Kidney (tissue), 14 donors: ENCODE results near the gene BZW2. TPM values are rescaled to one million over a fixed set of nuclear protein-coding genes. Genes with fewer than 3 reads are reported as not detected.
A peak's percentile ranks its signal among the peaks of the same experiment; 100 is the strongest.

Experiments used
- DNase-seq, 5 donors: peaks; one replicate each; pipeline ENCODE4 v3.0.0-alpha.2; 2013 to 2020
- FAIRE-seq: peaks from 2 replicates; lab custom pipeline; 2012; peaks lifted over from hg19 to GRCh38; lab: Jason Lieb, UNC
- H3K27ac ChIP-seq, 2 donors: one replicate each; pipeline ENCODE4 v1.7.0; 2013; ENCODE audit warnings: low read depth in 2 of 2, low read length in 2 of 2, inconsistent platforms in 1 of 2
- H3K27me3 ChIP-seq: one replicate; pipeline ENCODE4 v1.7.1; 2013; ENCODE audit warnings: low read length, inconsistent platforms; ENCODE audit not compliant: control insufficient read depth, insufficient read depth
- H3K36me3 ChIP-seq, 3 donors: one replicate each; pipeline versions ENCODE4 v1.7.0 to v1.7.1; 2013; ENCODE audit warnings: low read length in 3 of 3, control low read depth in 1 of 3, inconsistent platforms in 1 of 3; ENCODE audit not compliant: insufficient read depth in 3 of 3, control insufficient read depth in 2 of 3
- H3K4me1 ChIP-seq, 3 donors: one replicate each; pipeline versions ENCODE4 v1.7.0 to v1.7.1; 2013; ENCODE audit warnings: low read length in 3 of 3, inconsistent platforms in 1 of 3, low read depth in 1 of 3; ENCODE audit not compliant: control insufficient read depth in 2 of 3, insufficient read depth in 2 of 3
- H3K4me3 ChIP-seq, 3 donors: one replicate each; pipeline versions ENCODE4 v1.7.0 to v1.8.1; 2013; ENCODE audit warnings: low read length in 3 of 3, control low read depth in 1 of 3, inconsistent platforms in 1 of 3
- H3K9ac ChIP-seq, 3 donors: one replicate each; pipeline versions ENCODE4 v1.7.0 to v1.7.1; 2013; ENCODE audit warnings: low read length in 3 of 3, control low read depth in 1 of 3, inconsistent platforms in 1 of 3
- H3K9me3 ChIP-seq, 3 donors: one replicate each; pipeline versions ENCODE4 v1.7.0 to v1.7.1; 2013; ENCODE audit warnings: low read length in 3 of 3, control low read depth in 1 of 3, inconsistent platforms in 1 of 3; ENCODE audit not compliant: control insufficient read depth in 2 of 3, insufficient read depth in 1 of 3
- CTCF ChIP-seq: IDR thresholded peaks from 3 replicates; pipeline ENCODE4 v1.5.1; 2012; ENCODE audit warnings: mild to moderate bottlenecking, moderate library complexity, borderline replicate concordance; ENCODE audit not compliant: insufficient read depth; ENCODE audit errors: extremely low read depth
- intact Hi-C: fragments of 100-400 bp; cut with DNase I; formaldehyde crosslinking; loops from one replicate; pipeline ENCODE4 v1.11.1; 2022
- polyA plus RNA-seq: library from polyadenylated mRNA; stranded (reverse); fragments of 350-450 nt; fragmentation: Illumina TruSeq; extraction: RNeasy Lipid Tissue Mini Kit (QIAGEN cat#74804); gene quantifications from one replicate; pipeline ENCODE4 v1.2.3, GENCODE V29; 2014; ENCODE audit warnings: low read depth, low replicate concordance; ENCODE audit not compliant: insufficient read depth
- total RNA-seq: library from RNA; stranded (reverse); fragmentation: NEBNext Ultra II Directional; extraction: Animal tissue kit (Norgen Biotek cat#: 25700); gene quantifications from one replicate; pipeline ENCODE4 v1.2.1, GENCODE V29; 2021
- donor health status: control.
- donor health status: control.
- donor health status: control.
- donor health status: control.
- donor health status: control.
- donor health status: DM: yes; HTN: yes; CAD: no.
- donor health status: Normal renal cell carcinoma (clear cell type).

BZW2 gene
- total and polyA plus RNA-seq, 2 donors from 2014 or later, result 24.8 to 49.1 TPM

GRCh38 chr7:16734148-16734726 lies 88.3 kb downstream of the BZW2 start:
- peak overlapping the region in 1 of 3 donors; percentile 1 for H3K4me3 ChIP-seq

GRCh38 chr7:16735020-16735419 lies 89.0 kb downstream of the BZW2 start:
- intact Hi-C loops, result no loop called here
- no peak overlapping the region for H3K9ac ChIP-seq
- FAIRE-seq (no peak), DNase-seq (no peak)
- no peaks in the 10 kb centered on the region for H3K36me3 ChIP-seq
- no peaks in the 10 kb centered on the region for H3K27me3 ChIP-seq
- no peak overlapping the region for H3K27ac ChIP-seq
- TF ChIP-seq CTCF, result no peak
- H3K4me3 ChIP-seq, result peak overlapping the region in 1 of 3 donors; percentile 1
- H3K4me1 ChIP-seq, result no peaks in the 10 kb centered on the region
- H3K9me3 ChIP-seq, result no peaks in the 10 kb centered on the region

More at GRCh38 chr7:16734148-16734726, 88.3 kb downstream of the BZW2 start:
- H3K36me3 ChIP-seq, result no peaks in the 10 kb centered on the region
- no peak overlapping the region for H3K27ac ChIP-seq
- intact Hi-C loops, result no loop called here
- DNase-seq, result no peak
- no peak for FAIRE-seq
- no peak overlapping the region for H3K9ac ChIP-seq
- no peaks in the 10 kb centered on the region for H3K27me3 ChIP-seq
- no peak for TF ChIP-seq CTCF
- H3K4me1 ChIP-seq, result no peaks in the 10 kb centered on the region
- no peaks in the 10 kb centered on the region for H3K9me3 ChIP-seq

- no peaks in the 10 kb centered on the region for H3K4me1 ChIP-seq
- H3K36me3 ChIP-seq, result no peaks in the 10 kb centered on the region
- no peak overlapping the region for H3K4me3 ChIP-seq
- TF ChIP-seq CTCF, result no peak
- intact Hi-C loops, result no loop called here
- H3K27ac ChIP-seq, result no peak overlapping the region
- FAIRE-seq (no peak), DNase-seq (no peak)
- H3K9ac ChIP-seq, result no peak overlapping the region
- no peaks in the 10 kb centered on the region for H3K27me3 ChIP-seq
- H3K9me3 ChIP-seq, result no peaks in the 10 kb centered on the region
These were observed 92.2 kb downstream of the BZW2 start for GRCh38 chr7:16738011-16738688.
